ENCODE data around the gene ENOX1. TPM values are rescaled to one million over a fixed set of nuclear protein-coding genes. Genes with fewer than 3 reads are reported as not detected.

ENOX1 gene
- total RNA-seq, 6 experiments from 2014 or later, result 0.50 to 3.2 (median 0.64) TPM

- Mint-ChIP-seq H3K9me3 (no peaks in the 10 kb centered on the region), H3K36me3 (ENCODE audit: low read depth) (no peaks in the 10 kb centered on the region), H3K4me3 (no peak overlapping the region), H3K27me3 (ENCODE audit: insufficient read depth) (peaks cover 1% of the 10 kb centered on the region; the same call in 1 of the 2 replicates), H3K4me1 (ENCODE audit: low read depth) (peaks cover under 1% of the 10 kb centered on the region), H3K27ac (no peak overlapping the region)
- no peak for DNase-seq
- TF ChIP-seq, protein P1, sequence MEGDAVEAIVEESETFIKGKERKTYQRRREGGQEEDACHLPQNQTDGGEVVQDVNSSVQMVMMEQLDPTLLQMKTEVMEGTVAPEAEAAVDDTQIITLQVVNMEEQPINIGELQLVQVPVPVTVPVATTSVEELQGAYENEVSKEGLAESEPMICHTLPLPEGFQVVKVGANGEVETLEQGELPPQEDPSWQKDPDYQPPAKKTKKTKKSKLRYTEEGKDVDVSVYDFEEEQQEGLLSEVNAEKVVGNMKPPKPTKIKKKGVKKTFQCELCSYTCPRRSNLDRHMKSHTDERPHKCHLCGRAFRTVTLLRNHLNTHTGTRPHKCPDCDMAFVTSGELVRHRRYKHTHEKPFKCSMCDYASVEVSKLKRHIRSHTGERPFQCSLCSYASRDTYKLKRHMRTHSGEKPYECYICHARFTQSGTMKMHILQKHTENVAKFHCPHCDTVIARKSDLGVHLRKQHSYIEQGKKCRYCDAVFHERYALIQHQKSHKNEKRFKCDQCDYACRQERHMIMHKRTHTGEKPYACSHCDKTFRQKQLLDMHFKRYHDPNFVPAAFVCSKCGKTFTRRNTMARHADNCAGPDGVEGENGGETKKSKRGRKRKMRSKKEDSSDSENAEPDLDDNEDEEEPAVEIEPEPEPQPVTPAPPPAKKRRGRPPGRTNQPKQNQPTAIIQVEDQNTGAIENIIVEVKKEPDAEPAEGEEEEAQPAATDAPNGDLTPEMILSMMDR (IDR thresholded peaks at IDR 0.05), result no peak
These were observed 375.6 kb downstream of the ENOX1 start for GRCh38 chr13:43411211-43411610.

DNA sequence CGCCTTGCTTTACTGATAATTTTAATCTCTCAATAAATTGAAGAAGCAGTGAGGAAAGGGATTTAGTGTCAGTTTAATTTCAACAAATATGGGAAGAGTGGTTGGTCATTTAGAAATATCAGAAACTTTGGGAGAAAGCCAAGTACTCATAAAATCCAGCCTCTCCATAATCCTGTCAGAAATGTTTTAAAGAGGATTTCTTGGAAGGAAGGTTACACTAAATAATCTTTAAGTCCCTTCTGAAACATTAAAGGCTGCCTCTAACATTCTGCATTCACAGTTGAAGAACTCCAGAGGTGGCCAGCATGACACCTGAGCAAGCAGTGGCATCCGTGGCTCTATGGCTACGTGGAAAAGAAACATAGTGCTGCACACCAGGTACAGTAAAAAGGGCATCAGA is 378.5 kb downstream of the ENOX1 start:
- H3K9me3 Mint-ChIP-seq, result no peaks in the 10 kb centered on the region
- peaks cover 4% of the 10 kb centered on the region for H3K27me3 Mint-ChIP-seq (ENCODE audit: insufficient read depth)
- H3K4me3 Mint-ChIP-seq, result no peak overlapping the region
- H3K4me1 Mint-ChIP-seq (ENCODE audit: low read depth), result peaks cover 20% of the 10 kb centered on the region
- H3K36me3 Mint-ChIP-seq (ENCODE audit: low read depth), result no peaks in the 10 kb centered on the region
- no peak overlapping the region for H3K27ac Mint-ChIP-seq
- no peak for DNase-seq
- TF ChIP-seq, protein P1 (IDR thresholded peaks at IDR 0.05), result no peak

DNA sequence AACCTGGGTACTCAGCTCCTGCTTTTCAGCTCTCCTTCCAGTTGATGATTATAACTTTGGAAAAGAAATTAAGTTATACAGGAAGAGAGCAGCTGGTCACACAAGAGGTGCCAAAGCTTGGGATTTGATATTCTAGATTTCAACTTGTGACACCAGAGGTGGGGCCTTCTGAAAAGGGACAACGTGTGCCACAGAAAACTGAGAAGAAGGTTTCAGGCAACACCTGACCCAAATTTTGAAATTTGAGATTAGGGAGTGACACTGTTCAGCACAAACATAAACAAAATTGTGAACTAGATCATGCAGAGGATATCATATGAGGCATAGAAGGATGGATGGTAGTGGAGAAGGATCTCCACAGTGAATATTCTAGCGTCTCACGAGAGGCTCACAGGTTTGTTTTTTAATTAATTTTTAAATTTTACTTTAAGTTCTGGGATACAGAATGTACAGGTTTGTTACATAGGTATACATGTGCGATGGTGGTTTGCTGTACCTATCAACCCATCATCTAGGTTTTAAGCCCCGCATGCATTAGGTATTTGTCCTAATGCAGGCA is 379.7 kb downstream of the ENOX1 start:
- Mint-ChIP-seq H3K4me1 (ENCODE audit: low read depth) (peaks cover 20% of the 10 kb centered on the region), H3K27me3 (ENCODE audit: insufficient read depth) (peaks cover 4% of the 10 kb centered on the region), H3K4me3 (no peak overlapping the region), H3K27ac (no peak overlapping the region), H3K36me3 (ENCODE audit: low read depth) (no peaks in the 10 kb centered on the region), H3K9me3 (no peaks in the 10 kb centered on the region)
- TF ChIP-seq, protein P1 (IDR thresholded peaks at IDR 0.05), result no peak
- DNase-seq, result no peak

DNA sequence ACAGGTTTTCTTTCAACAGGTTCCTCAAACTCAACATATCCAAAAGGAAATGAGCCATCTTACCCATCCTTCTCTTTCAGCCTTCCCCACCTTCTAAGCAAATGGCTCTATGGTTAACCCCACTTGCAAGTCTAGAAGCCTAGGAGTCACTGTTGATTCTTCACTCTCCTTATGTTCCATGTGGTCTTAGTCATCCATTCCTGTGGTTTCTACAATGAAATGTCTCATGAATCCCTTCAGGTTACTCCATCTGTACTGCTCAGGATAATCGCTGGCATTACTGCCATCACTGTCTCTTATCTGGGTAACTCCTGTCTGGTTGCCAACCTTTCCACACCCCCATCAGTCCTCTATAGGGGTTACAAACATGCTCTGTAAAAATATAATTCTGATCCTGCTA is 381.3 kb downstream of the ENOX1 start:
- Mint-ChIP-seq H3K27me3 (ENCODE audit: insufficient read depth) (peaks cover 7% of the 10 kb centered on the region), H3K27ac (no peak overlapping the region), H3K9me3 (no peaks in the 10 kb centered on the region), H3K4me3 (no peak overlapping the region), H3K36me3 (ENCODE audit: low read depth) (no peaks in the 10 kb centered on the region), H3K4me1 (ENCODE audit: low read depth) (peaks cover 25% of the 10 kb centered on the region)
- TF ChIP-seq, protein P1 (IDR thresholded peaks at IDR 0.05), result no peak
- peak; percentile 57 for DNase-seq

- DNase-seq, result no peak
- H3K27ac Mint-ChIP-seq, result no peak overlapping the region
- TF ChIP-seq, protein P1 (IDR thresholded peaks at IDR 0.05), result no peak
- peaks cover 26% of the 10 kb centered on the region for H3K4me1 Mint-ChIP-seq (ENCODE audit: low read depth)
- no peaks in the 10 kb centered on the region for H3K9me3 Mint-ChIP-seq
- H3K36me3 Mint-ChIP-seq (ENCODE audit: low read depth), result no peaks in the 10 kb centered on the region
- H3K4me3 Mint-ChIP-seq, result no peak overlapping the region
- H3K27me3 Mint-ChIP-seq (ENCODE audit: insufficient read depth), result peaks cover 5% of the 10 kb centered on the region
These were observed 384.4 kb downstream of the ENOX1 start for GRCh38 chr13:43402380-43402779.
